Spleen (tissue), 7 donors: Measurements from ENCODE around the gene PPP1R2B.

Source experiments
- CTCF ChIP-seq, 11 experiments: fragments of 200-600 bp in 7 of 11; fragments of 450-650 bp in 4 of 11; sonication (generic) in 4 of 11; IDR thresholded peaks in 8 of 11; conservative IDR thresholded peaks in 3 of 11; 1 replicate in 7 of 11; 2 replicates in 4 of 11; pipeline versions ENCODE4 v1.4.0 to v1.8.0; 2016 to 2021; ENCODE audit warnings: antibody characterized with exemption in 11 of 11, inconsistent platforms in 4 of 11, mild to moderate bottlenecking in 1 of 11
- POLR2AphosphoS5 ChIP-seq, 3 donors: sonication (generic); formaldehyde crosslinking; IDR thresholded peaks; one replicate each; pipeline ENCODE4 v1.5.1; 2017; ENCODE audit warnings: antibody characterized with exemption in 3 of 3
- donor health status: DM: no; HTN: no; CAD: no; lungs with moderate emphysema.
- donor health status: DM: no; HTN: no; CAD: no.
- donor health status: DM: no; HTN: no; CAD: no.

GRCh38 chr5:156888520-156888919 lies 38.4 kb downstream of the PPP1R2B start:
- TF ChIP-seq CTCF (IDR thresholded peaks at IDR 0.05 in 8 of 11, conservative IDR thresholded peaks at IDR 0.05 in 3 of 11) (no peak), POLR2AphosphoS5 (IDR thresholded peaks at IDR 0.05) (no peak)
